ENCODE results near the gene IL2. TPM values are rescaled to one million over a fixed set of nuclear protein-coding genes. Genes with fewer than 3 reads are reported as not detected.

Gene IL2
- total RNA-seq, 1 experiment from 2014 or later: not detected

DNA sequence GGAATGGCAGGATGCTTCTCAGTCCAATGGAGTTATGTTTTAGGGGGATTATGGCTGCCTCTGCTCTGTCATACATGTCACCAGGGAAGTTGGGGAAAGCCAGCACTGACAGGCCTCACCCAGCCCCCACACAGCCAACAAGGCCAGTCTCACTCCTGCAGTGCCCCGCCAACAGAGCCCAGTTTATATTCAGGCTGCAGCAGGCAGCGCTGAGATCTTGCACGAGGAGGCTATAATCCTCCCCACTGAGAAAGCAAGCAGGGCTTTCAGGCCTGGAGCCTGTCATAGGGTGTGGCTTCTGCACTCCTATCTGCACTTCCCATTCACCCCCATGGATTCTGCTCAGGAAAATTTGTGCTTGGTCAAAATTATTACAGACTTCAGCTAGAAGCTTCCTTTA lies 52.7 kb downstream of the IL2 start:
- POLR2A ChIA-PET: interaction anchor here (1.0 kb wide), 1 partner anchor 11 kb away, joined by 5 read pairs; no protein-coding TSS in a partner anchor
- Mint-ChIP-seq H3K36me3 (ENCODE audit: insufficient read depth, unreplicated experiment) (no peaks in the 10 kb centered on the region), H3K27me3 (ENCODE audit: insufficient read depth, unreplicated experiment) (peaks cover 8% of the 10 kb centered on the region), H3K27ac (ENCODE audit: low read depth, unreplicated experiment) (no peak overlapping the region), H3K4me3 (ENCODE audit: unreplicated experiment) (no peak overlapping the region), H3K4me1 (ENCODE audit: insufficient read depth, unreplicated experiment) (no peaks in the 10 kb centered on the region), H3K9me3 (ENCODE audit: unreplicated experiment) (no peaks in the 10 kb centered on the region)
- CTCF ChIA-PET: no interaction called here
- intact Hi-C loops (cut with micrococcal nuclease): no loop called here
- no peak for DNase-seq (ENCODE audit: unreplicated experiment)
- TF ChIP-seq, protein P1, sequence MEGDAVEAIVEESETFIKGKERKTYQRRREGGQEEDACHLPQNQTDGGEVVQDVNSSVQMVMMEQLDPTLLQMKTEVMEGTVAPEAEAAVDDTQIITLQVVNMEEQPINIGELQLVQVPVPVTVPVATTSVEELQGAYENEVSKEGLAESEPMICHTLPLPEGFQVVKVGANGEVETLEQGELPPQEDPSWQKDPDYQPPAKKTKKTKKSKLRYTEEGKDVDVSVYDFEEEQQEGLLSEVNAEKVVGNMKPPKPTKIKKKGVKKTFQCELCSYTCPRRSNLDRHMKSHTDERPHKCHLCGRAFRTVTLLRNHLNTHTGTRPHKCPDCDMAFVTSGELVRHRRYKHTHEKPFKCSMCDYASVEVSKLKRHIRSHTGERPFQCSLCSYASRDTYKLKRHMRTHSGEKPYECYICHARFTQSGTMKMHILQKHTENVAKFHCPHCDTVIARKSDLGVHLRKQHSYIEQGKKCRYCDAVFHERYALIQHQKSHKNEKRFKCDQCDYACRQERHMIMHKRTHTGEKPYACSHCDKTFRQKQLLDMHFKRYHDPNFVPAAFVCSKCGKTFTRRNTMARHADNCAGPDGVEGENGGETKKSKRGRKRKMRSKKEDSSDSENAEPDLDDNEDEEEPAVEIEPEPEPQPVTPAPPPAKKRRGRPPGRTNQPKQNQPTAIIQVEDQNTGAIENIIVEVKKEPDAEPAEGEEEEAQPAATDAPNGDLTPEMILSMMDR (IDR thresholded peaks at IDR 0.05; ENCODE audit: unreplicated experiment): no peak
- BruUV-seq (replicated peaks): no TSS peak

Other genes starting within 250 kb of the IL2 start
- not detected in 2 replicates for gene ADAD1, start 77.7 kb downstream of the IL2 start, total RNA-seq (2022)
- not detected in 2 replicates for gene IL21, start 164.3 kb upstream of the IL2 start, total RNA-seq (2022)